DND-41 (cell line): ENCODE results near the gene TBC1D4.

ENCODE experiments used
- CTCF ChIP-seq: IDR thresholded peaks from 2 replicates; pipeline ENCODE4 v1.5.1; 2012; ENCODE audit warnings: borderline replicate concordance, low read length, moderate library complexity, mild to moderate bottlenecking; ENCODE audit not compliant: poor library complexity, severe bottlenecking; ENCODE audit errors: extremely low read depth
- EZH2 ChIP-seq: IDR thresholded peaks from 3 replicates; pipeline ENCODE4 v1.6.1; 2012; ENCODE audit warnings: borderline replicate concordance, low read depth, mild to moderate bottlenecking, moderate library complexity, low read length, inconsistent platforms; ENCODE audit not compliant: severe bottlenecking

GRCh38 chr13:75415171-75415570 lies 66.8 kb downstream of the TBC1D4 start:
- no peak for TF ChIP-seq CTCF
- TF ChIP-seq EZH2, result no peak
